Body of pancreas (tissue), 2 donors: ENCODE measurements around the gene CACNA1S. TPM values are rescaled to one million over a fixed set of nuclear protein-coding genes. Genes with fewer than 3 reads are reported as not detected.

Experiments used
- total RNA-seq, 2 donors: library from RNA; depleted of rRNA; stranded (reverse); fragments of >200 nt; gene quantifications; one replicate each; pipeline ENCODE4 v1.1.0, GENCODE V29; 2016

The CACNA1S gene
- total RNA-seq, 2 donors from 2014 or later = under 0.01 TPM; not detected in 1

Other genes starting within 250 kb of the CACNA1S start
- 1 to 10 TPM in 1 of 2 donors, not detected in 1; 1.3 TPM for gene GPR25, start 239.4 kb downstream of the CACNA1S start, total RNA-seq
- 10 to 100 TPM; 22.1 to 30.7 TPM for gene INAVA, start 217.5 kb downstream of the CACNA1S start, total RNA-seq
- gene KIF21B, start 88.7 kb downstream of the CACNA1S start, total RNA-seq = 1 to 10 TPM; 1.6 to 3.4 TPM
- 1 to 10 TPM; 1.0 to 4.6 TPM for gene ASCL5, start 14.8 kb upstream of the CACNA1S start, total RNA-seq
- gene TMEM9, start 42.0 kb upstream of the CACNA1S start, total RNA-seq = 10 to 100 TPM; 56.6 to 70.5 TPM
- gene IGFN1, start 78.4 kb upstream of the CACNA1S start, total RNA-seq = 10 to 100 TPM in 1 of 2 donors, 1 to 10 TPM in 1; 6.9 to 23.1 TPM
- gene PKP1, start 171.1 kb upstream of the CACNA1S start, total RNA-seq = under 1 TPM in 1 of 2 donors, not detected in 1; 0.33 TPM